ENCODE results near the gene NR3C2. TPM values are rescaled to one million over a fixed set of nuclear protein-coding genes. Genes with fewer than 3 reads are reported as not detected.

The NR3C2 gene
- total RNA-seq, 1 experiment from 2014 or later = 2.8 TPM

DNA sequence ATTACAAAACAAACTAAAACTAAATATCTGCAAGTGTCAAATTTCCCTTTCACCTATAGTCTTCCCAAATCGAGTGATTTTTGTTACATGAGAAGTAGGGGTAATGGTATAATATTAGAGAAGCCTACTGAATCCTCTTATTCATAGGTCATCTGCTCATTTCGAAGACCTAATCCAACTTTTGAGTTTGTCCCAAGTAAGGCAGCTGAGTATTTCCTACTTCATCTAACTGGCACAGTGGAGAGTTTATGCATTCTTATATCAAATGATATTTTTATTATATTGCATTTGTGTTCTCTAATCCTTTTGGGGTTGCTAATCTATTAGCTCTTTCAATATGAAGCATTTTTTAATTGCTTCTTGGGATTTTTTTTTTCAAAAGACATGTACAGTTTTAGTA lies 7.7 kb upstream of the NR3C2 start:
- no peak overlapping the region for H3K9ac ChIP-seq (ENCODE audit: low read length)
- CTCF ChIA-PET = no interaction called here
- no peaks in the 10 kb centered on the region for H3K36me3 ChIP-seq (ENCODE audit: low read depth, low read length)
- peaks cover 9% of the 10 kb centered on the region; the same call in 1 of the 2 replicates for H3K4me1 ChIP-seq (ENCODE audit: insufficient read depth, low read length)
- intact Hi-C loops (cut with micrococcal nuclease) = loop anchor here (5.0 kb wide), 1 partner anchor 222 kb away; no protein-coding TSS in a partner anchor
- no TSS peak for BruUV-seq (replicated peaks)
- H3K4me3 ChIP-seq (ENCODE audit: low read length) = no peak overlapping the region
- no peak overlapping the region for H2AFZ ChIP-seq (ENCODE audit: low read length)
- no peaks in the 10 kb centered on the region for H3K9me2 ChIP-seq (replicated peaks; ENCODE audit: low read length)
- H3K27me3 ChIP-seq (ENCODE audit: low read length) = no peaks in the 10 kb centered on the region
- POLR2A ChIA-PET (ENCODE audit: unreplicated experiment) = no interaction called here
- no peaks in the 10 kb centered on the region for H4K20me1 ChIP-seq (ENCODE audit: low read length)
- no peak overlapping the region for H3K27ac ChIP-seq (ENCODE audit: low read length)
- H3F3A ChIP-seq (ENCODE audit: low read length, unreplicated experiment) = no peaks in the 10 kb centered on the region
- H3K79me2 ChIP-seq (ENCODE audit: low read length) = no peaks in the 10 kb centered on the region
- DNase-seq = no peak
- no peak for ATAC-seq
- TF ChIP-seq EZH2 (IDR thresholded peaks at IDR 0.05; ENCODE audit: low read length, unreplicated experiment) (no peak), EZH2phosphoT487 (IDR thresholded peaks at IDR 0.05; ENCODE audit: borderline replicate concordance, low read length) (no peak), CTCF (conservative IDR thresholded peaks at IDR 0.05; ENCODE audit: low read depth, low read length) (no peak)
- H3K4me2 ChIP-seq (ENCODE audit: low read length) = no peak overlapping the region
- H3K9me3 ChIP-seq (ENCODE audit: low read length) = no peaks in the 10 kb centered on the region

DNA sequence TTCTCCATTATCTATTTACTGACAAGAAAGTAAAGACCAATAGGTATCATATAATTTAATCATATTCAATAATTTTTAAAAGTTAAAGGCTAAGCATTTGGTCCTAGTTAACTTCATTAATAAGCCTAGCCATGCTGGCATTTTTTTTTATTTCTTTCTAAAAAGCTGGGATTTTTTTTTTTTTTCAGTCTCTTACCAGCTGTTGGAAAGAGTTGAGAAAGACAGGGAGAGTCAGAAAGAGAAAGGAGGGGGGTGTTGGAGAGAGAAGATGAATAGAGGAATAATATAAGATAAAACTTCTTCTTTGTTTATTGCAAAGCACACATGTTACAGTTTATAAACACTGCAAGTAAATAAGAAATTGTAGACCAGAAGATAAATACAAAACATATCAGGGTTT lies 5.9 kb upstream of the NR3C2 start:
- H3K79me2 ChIP-seq (ENCODE audit: low read length) = no peaks in the 10 kb centered on the region
- CTCF ChIA-PET = no interaction called here

More for the DNA sequence above, 5.9 kb upstream of the NR3C2 start:
- intact Hi-C loops (cut with micrococcal nuclease) = loop anchor here (5.0 kb wide), 1 partner anchor 224 kb away; no protein-coding TSS in a partner anchor
- Histone ChIP-seq H3K9ac (ENCODE audit: low read length) (no peak overlapping the region), H4K20me1 (ENCODE audit: low read length) (no peaks in the 10 kb centered on the region), H3K4me1 (ENCODE audit: insufficient read depth, low read length) (0 out of 2 replicates have a peak, but pooled peaks cover 5% of the 10 kb centered on the region), H3K36me3 (ENCODE audit: low read depth, low read length) (no peaks in the 10 kb centered on the region), H3K9me2 (replicated peaks; ENCODE audit: low read length) (no peaks in the 10 kb centered on the region), H3K9me3 (ENCODE audit: low read length) (no peaks in the 10 kb centered on the region), H3K4me3 (ENCODE audit: low read length) (no peak overlapping the region), H3K27ac (ENCODE audit: low read length) (no peak overlapping the region), H2AFZ (ENCODE audit: low read length) (no peak overlapping the region), H3K4me2 (ENCODE audit: low read length) (no peak overlapping the region), H3F3A (ENCODE audit: low read length, unreplicated experiment) (no peaks in the 10 kb centered on the region), H3K27me3 (ENCODE audit: low read length) (no peaks in the 10 kb centered on the region)
- ATAC-seq (no peak), DNase-seq (no peak)
- no peak for TF ChIP-seq CTCF (conservative IDR thresholded peaks at IDR 0.05; ENCODE audit: low read depth, low read length)
- no peak for TF ChIP-seq EZH2phosphoT487 (IDR thresholded peaks at IDR 0.05; ENCODE audit: borderline replicate concordance, low read length)
- TF ChIP-seq EZH2 (IDR thresholded peaks at IDR 0.05; ENCODE audit: low read length, unreplicated experiment) = no peak
- no TSS peak for BruUV-seq (replicated peaks)
- POLR2A ChIA-PET (ENCODE audit: unreplicated experiment) = no interaction called here
